HG03565 (cell line): ENCODE data around the gene SMC2.

Source experiments
- ATAC-seq: cut with Tn5 transposase; IDR thresholded peaks from one replicate; pipeline ENCODE4 v1.9.1; 2021; ENCODE audit warnings: mild to moderate bottlenecking, moderate library complexity; ENCODE audit not compliant: unreplicated experiment

The SMC2 gene

DNA sequence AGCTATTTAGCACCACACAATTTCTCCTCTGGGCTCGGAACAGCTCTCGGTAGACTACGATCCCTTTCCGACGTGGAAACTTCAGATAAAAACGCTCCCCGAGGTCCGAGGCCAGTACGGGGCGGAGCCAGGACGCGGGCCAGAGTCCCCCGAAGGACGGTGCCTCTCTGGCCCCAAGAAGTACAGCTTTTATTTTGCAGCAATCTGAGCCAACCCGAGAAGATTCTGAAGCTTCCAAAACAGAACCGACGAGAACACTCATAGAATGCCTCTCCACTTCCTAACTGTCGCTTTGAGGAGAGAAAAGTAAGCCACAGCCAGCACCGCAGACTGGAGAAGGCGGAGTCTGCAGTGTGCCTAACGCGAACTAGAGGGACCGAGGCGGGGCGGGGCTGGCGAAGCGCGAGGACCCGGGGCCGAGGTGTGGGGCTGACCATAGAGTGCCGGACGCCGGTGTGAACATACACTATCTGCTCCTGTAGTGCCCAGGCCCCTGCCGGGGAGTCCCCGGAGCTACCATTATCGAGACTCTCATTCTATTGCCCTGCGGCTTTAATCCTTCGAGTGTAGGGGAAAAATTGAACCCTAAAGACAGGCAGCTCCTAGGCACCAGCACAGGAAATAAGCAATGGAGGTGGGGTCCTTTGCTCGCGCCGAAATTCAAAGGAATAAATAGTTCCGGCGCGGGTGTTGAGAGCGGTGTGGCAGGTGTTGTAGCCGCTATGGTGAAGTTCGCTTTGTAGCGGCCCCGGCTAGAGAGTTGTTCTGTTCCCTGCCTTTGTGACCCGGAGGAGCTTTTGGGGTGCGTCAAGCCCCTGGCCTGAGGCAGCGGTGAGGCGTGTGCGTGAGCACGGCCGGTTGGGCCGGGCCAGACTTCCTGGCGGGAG, at the start of gene SMC2:
Gene SMC2 (plus strand): TSS at position 663 of the 887 bp plus-strand sequence. CDS start 1,076 bp downstream, outside the sequence.
- ATAC-seq, result peak; percentile 83

DNA sequence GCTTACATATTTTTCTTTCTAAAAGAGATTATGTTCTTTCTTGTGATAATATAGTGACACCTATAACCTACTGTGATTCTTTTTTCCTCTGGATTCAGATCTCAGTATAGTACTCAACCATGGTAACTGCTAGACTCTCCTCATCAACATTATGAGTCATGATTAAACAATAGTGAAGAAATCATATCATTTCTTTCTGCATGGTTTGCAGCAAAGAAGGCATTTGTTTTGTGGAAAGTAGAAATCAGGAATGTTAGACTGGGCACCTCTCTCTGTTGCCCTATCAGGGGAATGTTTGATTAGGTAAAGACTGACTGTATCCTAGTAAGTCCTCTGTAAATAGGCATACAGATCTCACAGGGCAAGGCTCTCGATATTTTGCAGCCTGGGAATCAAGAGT, 25.6 kb upstream of the SMC2 start:
- ATAC-seq, result no peak

DNA sequence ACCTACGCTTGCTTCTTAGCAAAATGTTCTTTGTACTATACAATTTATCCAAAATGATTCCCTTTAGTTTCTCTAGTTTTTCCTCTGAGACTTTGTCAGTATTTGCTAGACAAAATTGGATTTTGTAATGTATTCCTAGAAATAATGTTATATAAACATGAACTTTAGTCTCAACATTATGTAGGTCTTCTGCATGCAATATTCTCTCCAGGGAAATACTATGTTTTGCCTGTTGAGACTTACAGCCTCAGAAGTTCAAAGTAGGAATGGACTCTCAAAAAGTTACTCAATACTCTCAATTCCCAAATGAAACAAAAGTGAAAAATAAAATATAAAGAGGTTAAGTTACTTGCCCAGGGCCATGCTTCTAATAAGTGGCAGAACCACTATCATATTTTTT, 24.8 kb upstream of the SMC2 start:
- ATAC-seq, result no peak

DNA sequence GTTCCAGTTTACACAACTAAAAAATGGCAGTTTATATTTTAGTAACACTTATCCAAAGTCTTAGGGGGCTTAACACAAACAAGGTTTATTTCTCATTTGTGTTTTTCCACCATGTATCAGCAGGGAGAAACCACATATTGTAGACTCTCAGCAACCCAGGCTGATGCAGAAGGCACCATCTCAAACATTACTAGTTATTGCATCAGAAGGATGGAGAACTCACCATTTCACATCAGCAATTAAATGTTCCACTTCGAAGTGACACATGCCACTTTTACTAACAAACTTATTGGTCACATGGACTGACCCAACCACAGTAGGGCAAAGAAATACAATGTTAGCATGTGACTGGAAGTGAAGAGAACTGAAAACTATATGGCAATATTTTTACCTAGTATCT, 22.5 kb upstream of the SMC2 start:
- no peak for ATAC-seq

DNA sequence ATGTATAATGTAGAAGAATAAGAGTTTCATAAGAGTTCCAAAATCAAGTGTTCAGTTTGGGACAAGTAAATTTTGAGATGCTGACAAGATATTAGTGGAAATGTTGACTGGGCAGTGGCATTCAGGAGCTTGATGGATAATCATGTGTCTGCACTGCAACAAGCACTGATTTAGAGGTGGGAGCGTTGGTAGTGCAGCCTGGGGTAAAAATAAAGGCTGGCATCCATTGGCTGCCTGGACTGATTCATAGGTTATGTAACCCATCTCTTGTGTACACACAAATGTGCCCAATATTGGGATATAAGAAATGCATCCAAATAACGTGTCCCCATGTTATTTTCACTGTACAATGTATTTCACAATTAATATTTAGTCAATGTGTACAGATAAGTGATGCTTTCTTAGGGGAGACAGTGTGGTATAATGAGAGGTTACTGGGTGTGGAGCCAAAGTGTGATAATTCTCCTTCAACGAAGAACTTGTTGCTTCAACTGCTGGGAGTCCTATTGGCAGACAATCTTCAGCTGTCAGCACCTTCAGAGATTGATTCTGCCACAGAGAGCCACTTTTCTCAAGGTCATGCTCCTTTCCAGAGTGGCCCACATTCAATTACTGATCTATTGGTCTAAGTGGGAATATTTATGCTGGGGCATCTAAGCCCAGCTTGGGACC, 20.9 kb upstream of the SMC2 start:
- no peak for ATAC-seq

DNA sequence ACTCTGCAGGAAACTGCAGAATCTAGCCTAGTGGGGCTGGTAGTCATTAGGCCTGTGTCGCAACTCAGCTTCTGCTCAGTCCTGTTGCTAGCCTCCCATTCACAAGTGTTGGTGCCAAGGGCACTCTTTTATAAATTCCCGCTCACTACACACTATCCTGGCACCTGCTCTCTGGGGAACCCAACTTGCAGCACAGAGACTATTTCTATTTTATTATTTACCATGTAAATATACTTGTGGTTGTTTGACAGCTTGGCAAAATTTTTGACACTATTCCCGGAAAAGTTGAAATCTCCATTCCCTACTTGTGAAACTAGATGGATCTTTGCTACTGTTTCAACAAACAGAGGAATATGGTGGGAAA, 20.4 kb upstream of the SMC2 start:
- ATAC-seq, result no peak

DNA sequence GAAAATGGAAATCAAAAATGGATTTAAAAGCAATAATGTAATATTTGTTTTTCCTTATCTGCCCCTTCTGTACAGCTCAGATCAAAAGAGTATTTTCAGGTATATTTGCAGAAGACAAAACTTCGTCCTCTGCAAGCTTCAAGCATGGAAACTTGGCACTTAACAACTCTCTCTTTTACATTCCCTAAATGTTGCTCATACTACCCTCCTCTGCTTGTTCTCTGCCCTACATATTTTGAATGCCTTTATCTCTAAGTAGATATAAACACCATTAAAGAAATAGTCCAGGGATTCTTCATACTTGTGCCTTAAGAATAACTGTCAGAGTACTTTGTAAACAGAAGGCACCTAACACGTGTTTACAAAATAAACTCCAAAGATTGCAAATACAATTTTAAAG, 19.2 kb upstream of the SMC2 start:
- ATAC-seq, result no peak

DNA sequence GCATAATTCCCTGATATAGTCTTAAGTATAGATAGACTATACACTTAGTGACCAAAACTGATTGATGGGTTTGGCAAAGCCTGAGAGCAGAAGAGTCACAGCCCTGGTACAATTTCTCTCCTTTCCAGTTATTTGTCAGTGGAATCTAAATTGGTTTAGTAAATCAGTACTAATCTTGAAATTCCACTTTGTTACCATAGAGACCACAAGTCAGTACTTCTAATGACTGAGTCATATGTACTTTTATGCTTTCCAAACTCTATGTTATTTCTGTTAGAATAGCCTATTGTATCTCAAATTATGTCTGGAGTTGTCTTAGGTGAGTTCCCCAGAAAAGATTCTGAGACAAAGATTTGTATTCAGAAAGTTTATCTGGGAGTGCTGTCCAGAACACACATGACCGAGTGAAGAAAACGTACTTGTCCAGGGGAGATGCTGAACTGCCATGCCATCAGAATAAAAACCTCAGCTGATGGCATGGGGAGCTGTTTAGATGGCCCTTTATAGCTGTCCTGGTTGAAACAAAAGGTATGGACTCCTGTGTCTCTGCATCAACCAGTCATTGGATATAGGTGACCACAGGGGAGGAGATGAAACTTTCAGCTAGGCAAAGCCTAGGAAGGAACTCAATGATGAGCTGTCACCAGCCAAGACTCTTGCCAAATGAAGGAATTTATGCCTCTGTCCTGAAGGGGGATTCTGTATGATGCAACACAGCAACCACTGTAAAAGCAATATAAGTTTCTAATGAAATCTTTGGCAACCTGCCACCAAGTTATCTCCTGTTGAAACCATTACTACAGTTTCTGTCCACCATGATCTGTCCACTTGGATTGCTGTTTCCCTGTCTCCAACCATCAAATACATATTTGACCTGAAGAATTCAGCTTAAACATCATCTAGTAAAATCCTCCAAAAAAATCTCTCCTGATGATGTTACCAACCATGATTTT, 18.0 kb upstream of the SMC2 start:
- ATAC-seq, result no peak

DNA sequence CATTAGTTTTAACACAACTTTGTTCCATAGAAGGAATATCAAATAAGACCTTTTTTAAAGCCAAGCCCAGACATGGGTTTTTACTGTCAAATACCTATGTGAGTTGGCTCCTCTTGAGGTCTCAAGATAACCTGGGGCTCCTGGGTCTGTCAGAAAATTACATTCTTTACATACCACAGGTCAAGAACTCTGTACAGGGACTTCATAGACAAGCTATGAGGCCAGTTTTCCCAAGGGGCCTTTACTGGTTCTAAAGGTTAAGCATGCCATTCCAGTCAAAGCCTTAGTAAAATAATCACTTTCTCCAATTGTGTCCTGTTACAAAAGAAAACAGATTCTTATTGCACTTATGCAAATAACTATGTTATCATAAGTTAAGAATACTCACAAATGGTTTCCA, 15.5 kb upstream of the SMC2 start:
- no peak for ATAC-seq

DNA sequence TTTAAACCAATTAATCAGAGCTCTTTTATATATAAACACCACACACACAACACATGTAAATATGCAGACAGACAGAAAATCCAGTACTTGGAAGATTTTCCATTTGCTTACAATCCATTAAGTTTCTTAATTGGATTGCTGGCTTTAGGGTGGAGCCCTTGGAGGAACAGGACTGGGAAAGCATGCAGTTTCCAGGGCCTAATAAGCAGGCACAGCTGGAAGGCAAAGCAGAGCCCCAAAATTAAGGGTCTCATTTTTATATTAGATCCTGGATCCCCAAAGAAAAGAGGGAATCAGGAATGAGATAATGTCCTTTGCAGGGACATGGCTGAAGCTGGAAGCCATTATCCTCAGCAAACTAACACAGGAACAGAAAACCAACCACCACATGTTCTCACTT, 13.1 kb upstream of the SMC2 start:
- no peak for ATAC-seq

DNA sequence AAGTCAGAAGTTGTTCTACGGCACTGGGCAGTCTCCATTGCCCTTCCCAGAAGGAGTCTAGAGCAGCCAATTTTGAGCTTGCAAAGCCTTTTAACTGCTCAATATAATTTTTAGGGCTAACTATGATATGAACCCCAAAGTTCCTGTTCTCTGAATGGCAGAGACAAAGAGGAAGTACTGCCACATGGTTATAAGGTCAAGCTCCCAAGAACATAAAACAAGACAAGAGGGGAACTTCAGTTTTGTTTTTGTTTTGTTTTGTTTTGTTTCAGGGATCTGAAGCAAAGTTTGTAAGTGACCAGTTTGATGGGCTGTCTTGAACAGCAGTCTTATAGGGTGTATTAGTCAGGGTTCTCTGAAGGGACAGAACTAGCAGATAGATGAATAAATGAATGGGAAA, 11.9 kb upstream of the SMC2 start:
- no peak for ATAC-seq

DNA sequence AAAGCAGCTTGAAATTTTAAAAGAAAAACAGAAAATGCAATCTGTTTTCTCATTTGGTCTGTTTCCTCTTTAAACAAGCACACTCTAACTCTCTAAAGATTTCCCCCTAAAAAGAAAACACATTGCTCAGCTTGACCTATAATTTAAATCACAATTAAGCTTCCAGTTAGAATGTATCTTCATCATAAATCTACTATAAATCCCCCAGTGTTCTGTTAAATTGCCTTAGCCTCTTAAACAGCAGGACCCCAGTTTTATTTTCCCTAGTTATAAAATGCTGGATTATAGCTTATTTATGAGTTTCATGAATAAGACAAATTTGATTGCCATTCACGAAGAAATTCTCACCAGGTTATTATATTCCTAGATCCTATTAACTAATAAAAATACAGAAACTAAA, 8.6 kb upstream of the SMC2 start:
- ATAC-seq, result no peak

DNA sequence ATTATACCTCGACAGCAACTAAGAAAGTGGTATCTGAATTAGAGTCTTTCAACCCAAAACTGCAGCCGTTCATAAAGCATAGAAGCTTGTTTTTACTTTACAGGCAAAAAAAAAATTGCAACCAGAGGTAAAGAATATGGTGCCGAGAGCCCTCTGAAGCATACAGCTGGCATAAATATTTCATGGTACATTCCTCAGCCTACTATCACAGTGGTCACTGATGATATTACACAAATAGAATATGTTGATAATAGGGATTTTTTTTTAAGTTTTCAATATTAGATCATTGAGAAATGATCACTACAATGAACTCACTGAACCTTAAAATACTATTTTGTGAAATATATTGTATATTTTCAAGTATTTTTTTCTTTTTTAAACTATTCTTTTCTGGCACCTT, 6.2 kb upstream of the SMC2 start:
- no peak for ATAC-seq

DNA sequence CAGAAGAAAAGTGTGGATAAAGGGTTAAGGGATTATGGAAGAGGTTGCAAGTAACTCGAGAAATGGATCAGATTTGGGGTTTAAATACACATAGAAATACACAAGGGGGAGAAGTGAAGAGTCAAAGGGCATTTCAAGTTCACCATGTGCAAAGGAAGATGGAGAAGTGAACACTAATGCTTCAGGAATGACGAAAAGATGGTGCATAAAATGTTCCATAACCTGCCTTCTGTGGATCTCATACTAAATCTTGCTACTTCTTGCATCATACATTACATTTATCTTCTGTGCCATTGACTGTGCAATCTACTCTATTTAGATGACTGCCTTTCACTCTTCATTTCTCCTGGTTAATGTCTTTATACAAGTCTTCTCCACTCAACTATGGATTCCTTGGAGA, 5.7 kb upstream of the SMC2 start:
- ATAC-seq, result no peak

DNA sequence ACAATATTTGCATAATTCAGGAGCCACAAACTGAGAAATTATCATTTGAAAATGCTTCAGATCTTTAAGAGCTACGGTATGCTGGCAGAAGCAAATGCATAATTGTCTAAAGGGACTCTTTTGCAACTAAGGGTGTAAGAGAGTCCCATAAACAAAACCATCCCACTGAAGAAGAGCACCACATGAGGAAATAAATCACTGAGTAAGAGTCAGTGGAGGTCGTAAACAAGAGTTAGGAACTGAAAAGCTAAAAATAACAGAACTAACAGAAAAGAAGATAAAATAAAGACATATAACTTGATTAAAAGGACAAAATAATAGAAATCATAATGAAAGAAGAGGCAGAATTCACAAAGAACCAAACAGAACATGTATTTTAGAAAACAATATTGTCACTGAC, 3.5 kb upstream of the SMC2 start:
- ATAC-seq, result no peak

DNA sequence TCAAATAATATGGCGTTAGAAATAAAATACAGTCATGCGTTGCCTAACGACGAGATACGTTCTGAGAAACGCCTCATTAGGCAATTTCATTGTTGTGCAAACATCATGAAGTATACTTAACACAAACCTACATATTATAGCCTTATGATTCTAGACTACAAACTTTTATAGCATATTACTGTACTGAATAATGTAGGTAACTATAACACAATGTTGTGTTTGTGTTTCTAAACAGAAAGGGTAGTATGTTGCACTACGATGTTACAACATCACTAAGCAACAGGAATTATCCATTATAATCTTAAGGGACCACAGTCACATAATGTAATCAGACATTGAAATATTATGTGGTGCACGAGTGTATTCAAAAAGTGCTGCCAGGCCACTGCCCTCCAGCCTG, 3.0 kb upstream of the SMC2 start:
- no peak for ATAC-seq

DNA sequence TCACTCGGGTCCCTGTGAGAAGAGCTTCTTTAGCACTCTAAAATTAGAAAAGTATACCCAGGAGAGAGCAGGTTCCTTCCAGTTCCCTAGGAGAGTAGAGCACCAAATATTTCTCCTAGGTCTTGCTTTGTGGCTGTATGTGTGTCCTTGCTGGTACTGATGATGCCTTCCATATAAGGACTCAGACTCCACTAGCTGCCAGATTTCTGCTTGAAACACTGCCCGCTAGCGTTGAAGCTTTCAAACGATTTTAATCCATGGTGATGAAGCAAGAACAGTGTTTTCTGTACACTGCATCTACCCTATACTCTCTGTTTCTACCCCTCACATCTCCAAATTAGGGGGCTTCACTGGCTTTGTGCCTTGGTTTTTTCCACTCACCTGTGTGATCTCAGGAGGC, 2.4 kb upstream of the SMC2 start:
- peak; percentile 22 for ATAC-seq

DNA sequence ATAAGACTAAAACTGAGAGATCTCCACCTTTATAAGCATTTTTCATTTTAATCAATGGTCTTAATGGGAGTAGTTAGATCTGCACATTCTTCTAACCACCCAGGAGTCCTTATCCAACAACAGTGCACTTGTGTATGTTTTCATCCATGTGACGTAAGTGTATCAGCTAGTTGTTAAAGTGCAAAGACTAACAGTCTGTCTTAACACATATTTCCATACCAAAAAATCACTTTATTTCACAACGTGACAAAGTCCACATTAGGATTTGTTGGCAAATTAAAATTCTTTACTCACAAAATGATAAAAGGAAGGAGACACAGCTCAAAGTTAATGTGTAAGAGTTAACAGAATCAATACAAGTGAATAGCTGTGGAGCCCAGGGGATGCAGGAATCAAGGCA, 1.9 kb upstream of the SMC2 start:
- no peak for ATAC-seq

DNA sequence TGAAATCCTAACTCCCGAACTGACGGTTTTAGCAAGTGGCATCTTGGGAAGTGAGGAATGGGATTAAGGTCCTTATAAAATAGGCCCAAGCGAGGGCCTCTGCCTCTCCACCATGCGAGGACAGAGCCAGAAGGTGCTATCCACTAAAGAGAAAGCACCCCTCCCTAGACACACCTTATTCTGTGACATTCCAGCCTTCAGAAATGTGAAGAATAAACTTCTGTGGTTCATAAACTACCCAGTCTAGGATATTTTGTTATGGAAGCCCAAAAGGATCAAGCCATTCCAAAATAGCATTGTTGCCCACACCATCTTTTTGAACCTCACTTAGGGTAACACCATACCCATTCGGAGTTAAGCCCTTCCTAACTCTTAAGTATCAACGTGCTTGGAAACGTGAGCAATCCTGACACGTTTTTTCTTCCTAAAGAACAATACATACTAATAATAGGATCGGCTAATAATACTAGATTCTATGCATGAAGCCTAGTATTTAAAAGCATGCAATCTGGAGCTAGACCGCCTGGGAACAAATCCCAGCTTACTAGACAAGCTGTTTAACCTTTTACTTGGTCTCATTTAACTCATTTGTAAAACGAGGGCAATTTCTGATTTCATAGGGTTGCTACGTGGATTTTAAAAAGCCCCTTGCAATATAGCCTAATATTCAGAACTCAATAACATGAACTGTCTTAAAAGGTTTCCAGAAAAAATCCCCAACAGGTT, 1.1 kb upstream of the SMC2 start:
- ATAC-seq, result no peak

DNA sequence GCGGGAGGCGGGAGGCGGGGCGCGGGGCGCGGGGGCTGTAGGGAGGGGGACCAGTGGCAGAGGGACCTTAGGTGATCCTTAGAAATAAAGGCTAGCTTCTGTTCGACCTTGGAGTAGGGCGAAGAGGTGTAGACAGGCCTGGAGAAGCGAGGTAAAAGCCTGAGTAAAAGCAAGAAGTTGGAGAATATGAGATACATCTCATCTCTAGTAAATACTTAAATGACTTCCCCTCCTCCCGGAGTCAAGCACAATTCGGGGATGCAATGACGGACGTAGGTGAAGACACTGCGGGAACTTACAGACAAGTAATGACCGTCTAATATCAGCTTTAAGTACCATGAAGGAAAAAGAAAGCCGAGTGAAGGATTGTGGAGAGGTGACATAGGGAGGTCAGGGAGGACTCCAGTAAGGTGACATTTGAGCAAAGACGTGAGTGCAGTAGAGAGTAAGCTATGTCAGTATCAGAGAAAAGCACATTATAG, 466 bp downstream of the SMC2 start:
- peak; percentile 8 for ATAC-seq

DNA sequence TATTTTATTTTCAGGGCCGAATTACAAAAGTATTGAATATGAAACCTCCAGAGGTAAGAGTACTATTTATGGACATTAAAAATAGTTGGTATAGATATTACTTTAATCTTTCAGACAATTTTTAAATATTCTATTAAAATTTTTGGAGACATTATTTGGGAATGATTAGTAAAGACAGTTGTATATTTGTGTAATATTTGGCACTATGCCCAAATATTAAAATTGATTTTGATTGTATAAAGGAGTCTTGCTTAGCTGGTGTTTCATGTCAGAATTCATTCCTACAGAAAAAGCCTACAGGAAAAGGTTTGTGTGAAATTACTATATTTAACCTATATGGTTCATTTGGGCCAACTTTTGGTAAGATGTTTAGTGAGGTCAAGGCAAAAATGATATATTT, 5.5 kb downstream of the SMC2 start:
- no peak for ATAC-seq
